Peyer's patch (tissue), 4 donors: ENCODE measurements around the gene EPHA1. TPM values are rescaled to one million over a fixed set of nuclear protein-coding genes. Genes with fewer than 3 reads are reported as not detected.

Experiments used
- DNase-seq, 3 donors: peaks; one replicate each; pipeline ENCODE4 v3.0.0-alpha.2; 2017 to 2019
- H3K27ac ChIP-seq, 4 donors: fragments of 200-600 bp; sonication (generic); one replicate each; pipeline ENCODE4 v1.5.1; 2016 to 2019
- H3K27me3 ChIP-seq, 2 donors: fragments of 200-600 bp; sonication (generic); one replicate each; pipeline ENCODE4 v1.5.1; 2019
- H3K36me3 ChIP-seq, 3 donors: fragments of 200-600 bp; sonication (generic); one replicate each; pipeline ENCODE4 v1.5.1; 2016 to 2019
- H3K4me1 ChIP-seq, 4 donors: fragments of 200-600 bp; sonication (generic); one replicate each; pipeline ENCODE4 v1.5.1; 2016 to 2019
- H3K4me3 ChIP-seq, 4 donors: fragments of 200-600 bp; sonication (generic); 1 replicate in 3 of 4; 2 replicates in 1 of 4; pipeline ENCODE4 v1.5.1; 2016 to 2019; ENCODE audit warnings: mild to moderate bottlenecking in 1 of 4
- H3K9me3 ChIP-seq, 4 donors: fragments of 200-600 bp; sonication (generic); one replicate each; pipeline ENCODE4 v1.5.1; 2016 to 2019; ENCODE audit warnings: mild to moderate bottlenecking in 1 of 4
- CTCF ChIP-seq, 6 experiments: fragments of 450-650 bp in 4 of 6; fragments of 200-600 bp in 2 of 6; sonication (generic) in 1 of 6; IDR thresholded peaks; one replicate each; pipeline ENCODE4 v1.5.1; 2017 to 2019; ENCODE audit warnings: antibody characterized with exemption in 6 of 6, mild to moderate bottlenecking in 3 of 6, moderate library complexity in 1 of 6
- POLR2A ChIP-seq, 2 donors: fragments of 450-650 bp; IDR thresholded peaks; one replicate each; pipeline ENCODE4 v1.5.1; 2017; ENCODE audit warnings: antibody characterized with exemption in 2 of 2, mild to moderate bottlenecking in 2 of 2, moderate library complexity in 2 of 2
- total RNA-seq, 4 donors: library from RNA; depleted of rRNA; stranded (reverse); fragments of >200 nt; gene quantifications; one replicate each; pipeline ENCODE4 v1.1.0, GENCODE V29; 2016

The EPHA1 gene
- total RNA-seq, 4 donors from 2014 or later: 52.5 to 81.3 (median 63.9) TPM

DNA sequence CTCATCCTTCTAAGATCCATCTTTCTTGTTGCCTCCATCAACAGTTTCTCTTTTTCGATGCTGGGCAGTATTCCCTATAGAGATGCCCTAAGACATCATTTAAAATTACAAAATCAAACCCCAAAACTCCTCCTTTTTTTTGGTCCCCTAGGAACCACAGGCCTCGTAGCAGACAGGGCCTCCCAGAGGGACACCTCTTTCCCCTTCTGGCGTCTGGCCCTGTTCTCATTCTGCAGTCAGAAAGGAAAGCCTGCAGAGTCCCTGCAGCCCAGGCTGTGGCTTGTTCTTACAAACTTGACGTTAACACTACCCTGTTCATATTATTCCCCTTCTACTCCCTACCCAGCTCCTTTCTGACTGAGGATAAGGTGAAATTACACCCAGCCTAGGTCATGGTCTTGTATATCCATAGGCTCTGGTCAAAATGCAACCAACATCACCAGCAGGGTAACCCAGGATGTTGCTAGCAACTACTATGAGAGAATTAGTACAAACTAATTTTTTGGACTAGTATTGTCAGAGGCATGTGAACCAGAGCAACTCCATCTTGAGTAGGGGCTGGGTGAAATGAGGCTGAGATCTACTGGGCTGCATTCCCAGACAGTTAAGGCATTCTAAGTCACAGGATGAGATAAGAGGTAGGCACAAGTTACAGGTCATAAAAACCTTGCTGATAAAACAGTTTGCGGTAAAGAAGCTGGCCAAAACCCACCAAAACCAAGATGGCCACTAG is 3.5 kb upstream of the EPHA1 start:
- no peak overlapping the region for H3K27ac ChIP-seq
- no peak overlapping the region for H3K4me3 ChIP-seq
- H3K9me3 ChIP-seq: no peaks in the 10 kb centered on the region
- H3K27me3 ChIP-seq: no peaks in the 10 kb centered on the region
- no peak for DNase-seq
- TF ChIP-seq CTCF (IDR thresholded peaks at IDR 0.05) (no peak), POLR2A (IDR thresholded peaks at IDR 0.05) (no peak)
- H3K4me1 ChIP-seq: peaks cover 0 to 31% (median 9%) of the 10 kb centered on the region in 4 donors
- H3K36me3 ChIP-seq: no peaks in the 10 kb centered on the region

DNA sequence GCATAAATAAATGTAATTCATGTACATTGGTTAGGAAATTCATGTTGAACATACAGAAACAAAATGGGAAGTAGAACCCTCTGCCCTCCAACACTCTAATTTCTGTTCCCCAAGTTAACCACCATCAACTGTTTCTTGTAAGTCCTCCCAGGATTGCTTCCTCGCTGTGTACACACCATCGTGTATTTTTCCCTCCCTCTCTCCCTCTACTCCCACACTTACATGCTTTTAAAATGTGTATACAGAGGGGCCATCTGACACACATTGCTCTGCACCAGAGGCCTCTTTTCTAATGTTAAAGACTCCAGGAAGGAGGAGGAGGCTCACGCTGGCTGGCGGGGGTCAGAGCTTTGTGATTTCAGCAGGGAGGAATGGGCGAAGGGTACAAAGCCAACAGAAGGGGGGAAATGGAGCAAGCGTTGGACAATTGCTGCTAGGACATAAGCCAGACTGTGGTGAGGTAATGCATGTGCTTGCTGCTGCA is 1.9 kb upstream of the EPHA1 start:
- no peak overlapping the region for H3K27ac ChIP-seq
- TF ChIP-seq CTCF (IDR thresholded peaks at IDR 0.05) (no peak), POLR2A (IDR thresholded peaks at IDR 0.05) (no peak)

DNA sequence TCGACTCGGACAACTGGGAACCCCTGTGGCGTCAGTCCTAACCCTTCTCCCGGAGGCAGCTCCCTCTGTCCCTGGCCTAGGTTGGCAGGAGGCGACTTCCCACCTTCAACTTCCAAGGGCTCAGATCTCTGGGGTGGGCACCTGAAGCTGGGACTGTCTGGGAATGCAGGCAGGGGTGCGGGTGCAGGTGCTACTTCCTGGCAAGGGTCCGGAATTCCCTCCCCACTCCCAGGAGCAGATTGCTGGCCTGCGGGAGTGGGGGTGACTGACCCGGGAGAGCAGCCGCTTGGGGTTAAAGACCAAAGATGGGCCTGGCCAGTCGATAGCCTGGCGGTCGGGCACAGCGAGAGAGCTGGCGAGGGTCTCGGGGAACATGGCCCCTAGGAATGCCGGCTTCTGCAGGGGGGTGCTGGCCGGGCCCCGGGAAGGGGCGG is 387 bp downstream of the EPHA1 start:
- H3K9me3 ChIP-seq: no peaks in the 10 kb centered on the region
- peak overlapping the region; percentile 59 to 78 (median 75) for H3K27ac ChIP-seq
- no peak for TF ChIP-seq POLR2A (IDR thresholded peaks at IDR 0.05)
- TF ChIP-seq CTCF (IDR thresholded peaks at IDR 0.05): no peak
- no peaks in the 10 kb centered on the region for H3K27me3 ChIP-seq
- no peaks in the 10 kb centered on the region for H3K36me3 ChIP-seq
- DNase-seq: peak in 1 of 3 donors; percentile 16
- H3K4me1 ChIP-seq: peaks cover 0 to 44% (median 10%) of the 10 kb centered on the region in 4 donors
- H3K4me3 ChIP-seq: peak overlapping the region; percentile 49 to 76 (median 67)

More for the DNA sequence above, 1.9 kb upstream of the EPHA1 start:
- Histone ChIP-seq H3K36me3 (no peaks in the 10 kb centered on the region), H3K4me1 (peaks cover 0 to 41% (median 10%) of the 10 kb centered on the region in 4 donors), H3K27me3 (no peaks in the 10 kb centered on the region), H3K4me3 (no peak overlapping the region), H3K9me3 (no peaks in the 10 kb centered on the region)
- DNase-seq: no peak

GRCh38 chr7:143407287-143408251 is 1.1 kb downstream of the EPHA1 start:
- peak in 1 of 3 donors; percentile 55 for DNase-seq
- Histone ChIP-seq H3K9me3 (no peaks in the 10 kb centered on the region), H3K4me1 (peaks cover 0 to 44% (median 10%) of the 10 kb centered on the region in 4 donors), H3K27me3 (no peaks in the 10 kb centered on the region), H3K27ac (peak overlapping the region; percentile 59 to 78 (median 75)), H3K4me3 (peak overlapping the region; percentile 49 to 76 (median 67)), H3K36me3 (no peaks in the 10 kb centered on the region)
- TF ChIP-seq CTCF (IDR thresholded peaks at IDR 0.05) (no peak), POLR2A (IDR thresholded peaks at IDR 0.05) (no peak)

- no peak overlapping the region for H3K4me3 ChIP-seq
- TF ChIP-seq CTCF (IDR thresholded peaks at IDR 0.05) (no peak), POLR2A (IDR thresholded peaks at IDR 0.05) (no peak)
- H3K36me3 ChIP-seq: no peaks in the 10 kb centered on the region
- H3K4me1 ChIP-seq: peaks cover 0 to 43% (median 10%) of the 10 kb centered on the region in 4 donors
- H3K27ac ChIP-seq: no peak overlapping the region
- H3K27me3 ChIP-seq: no peaks in the 10 kb centered on the region
- no peaks in the 10 kb centered on the region for H3K9me3 ChIP-seq
- DNase-seq: peak in 2 of 3 donors; percentile 8 to 58
Measured at GRCh38 chr7:143406002-143406357, 2.7 kb downstream of the EPHA1 start.
